Motor neuron (in vitro differentiated cells): Measurements from ENCODE around the gene MAD1L1. TPM values are rescaled to one million over a fixed set of nuclear protein-coding genes. Genes with fewer than 3 reads are reported as not detected.
A peak's percentile ranks its signal among the peaks of the same experiment; 100 is the strongest.

ENCODE experiments used
- ATAC-seq, 8 experiments: fragments of 200-7000 bp; cut with Tn5 transposase; replicated peaks in 6 of 8; 2 replicates each; pipeline ENCODE4 v1.8.0; 2021; ENCODE audit warnings: mild to moderate bottlenecking in 8 of 8, moderate library complexity in 8 of 8
- H3K27ac ChIP-seq, 2 donors: fragments of 250-450 bp; sonication (Bioruptor Pico); 2 replicates each; pipeline ENCODE4 v1.9.0; 2021; ENCODE audit warnings: antibody characterized with exemption in 2 of 2, mild to moderate bottlenecking in 2 of 2, moderate library complexity in 1 of 2
- H3K4me1 ChIP-seq, 2 donors: fragments of 250-450 bp; sonication (Bioruptor Pico); replicated peaks in 1 of 2; 2 replicates each; pipeline ENCODE4 v1.6.1; 2021; ENCODE audit warnings: antibody characterized with exemption in 2 of 2, mild to moderate bottlenecking in 2 of 2, moderate library complexity in 1 of 2
- H3K4me3 ChIP-seq, 5 donors: fragments of 250-450 bp; sonication (Bioruptor Pico); 2 replicates each; pipeline ENCODE4 v1.9.0; 2021; ENCODE audit warnings: antibody characterized with exemption in 5 of 5, mild to moderate bottlenecking in 5 of 5, moderate library complexity in 4 of 5
- WGBS, 10 experiments: fragments of 450-650 bp; shearing (Covaris generic); methylation state at CpG; one replicate each; pipeline ENCODE4 v1.0.0; 2022; 5-methylcytosine and 5-hydroxymethylcytosine counted together
- in situ Hi-C, 9 experiments: fragments of 400-800 bp; cut with MboI; loops; one replicate each; pipeline ENCODE4 v1.15.0; 2021; ENCODE audit warnings: low sequenced_read_pairs in 9 of 9, low pct_unique_long_range_greater_than_20kb in 2 of 9; ENCODE audit not compliant: unreplicated experiment in 9 of 9
- total RNA-seq, 8 experiments: library from RNA; unstranded; fragments of 300-600 nt; gene quantifications; 2 replicates each; pipeline versions ENCODE4 v1.2.3 to v1.2.4, GENCODE V29; 2022

Gene MAD1L1
- total RNA-seq, 8 experiments from 2014 or later = 24.0 to 68.8 (median 32.4) TPM

- Histone ChIP-seq H3K27ac (no peak overlapping the region), H3K4me3 (no peak overlapping the region), H3K4me1 (peaks cover 24 to 32% of the 10 kb centered on the region in 2 donors)
- in situ Hi-C loops = no loop called here
- WGBS, 10 experiments = 80 to 100% (median 98%) methylated on average over 1 to 10 of the region's 18 CpGs; no CpG with 5 or more reads in 4 of the 10 experiments
- ATAC-seq = no peak
Measured at GRCh38 chr7:2084331-2084730, 148.4 kb downstream of the MAD1L1 start.

- 80 to 100% (median 100%) methylated on average over 1 to 5 of the region's 17 CpGs; no CpG with 5 or more reads in 4 of the 10 experiments for WGBS, 10 experiments
- peaks cover 29 to 37% of the 10 kb centered on the region in 2 donors for H3K4me1 ChIP-seq
- no peak for ATAC-seq
- H3K4me3 ChIP-seq = no peak overlapping the region
- H3K27ac ChIP-seq = no peak overlapping the region
- in situ Hi-C loops = no loop called here
Measured at GRCh38 chr7:2083362-2083761, 149.4 kb downstream of the MAD1L1 start.

GRCh38 chr7:2082139-2082998, 150.4 kb downstream of the MAD1L1 start:
- Histone ChIP-seq H3K27ac (no peak overlapping the region), H3K4me1 (peaks cover 32 to 44% of the 10 kb centered on the region in 2 donors), H3K4me3 (no peak overlapping the region)
- WGBS, 10 experiments = 46 to 100% (median 71%) methylated on average over 1 to 11 of the region's 31 CpGs; no CpG with 5 or more reads in 6 of the 10 experiments
- ATAC-seq = peak in 7 of 8 experiments; percentile 78 to 95 (median 82)
- in situ Hi-C loops = no loop called here

- WGBS, 10 experiments = 77 to 100% (median 93%) methylated on average over 1 to 21 of the region's 24 CpGs; no CpG with 5 or more reads in 6 of the 10 experiments
- Histone ChIP-seq H3K4me1 (peaks cover 32 to 44% of the 10 kb centered on the region in 2 donors), H3K4me3 (no peak overlapping the region), H3K27ac (no peak overlapping the region)
- no peak for ATAC-seq
- in situ Hi-C loops = no loop called here
Measured at GRCh38 chr7:2081526-2082135, 151.1 kb downstream of the MAD1L1 start.

GRCh38 chr7:2080477-2080876, 152.3 kb downstream of the MAD1L1 start:
- Histone ChIP-seq H3K27ac (peak overlapping the region in 1 of 2 donors; percentile 49), H3K4me1 (peaks cover 32 to 44% of the 10 kb centered on the region in 2 donors), H3K4me3 (no peak overlapping the region)
- in situ Hi-C loops = no loop called here
- WGBS, 10 experiments = 30 to 90% methylated on average over 2 to 4 of the region's 14 CpGs; no CpG with 5 or more reads in 8 of the 10 experiments
- no peak for ATAC-seq

GRCh38 chr7:2080060-2080387, 152.7 kb downstream of the MAD1L1 start:
- Histone ChIP-seq H3K4me1 (peaks cover 32 to 44% of the 10 kb centered on the region in 2 donors), H3K4me3 (no peak overlapping the region), H3K27ac (peak overlapping the region in 1 of 2 donors; percentile 15)
- in situ Hi-C loops = no loop called here
- peak in 1 of 8 experiments; percentile 10 for ATAC-seq
- 20 to 70% (median 56%) methylated on average over 1 to 2 of the region's 6 CpGs; no CpG with 5 or more reads in 7 of the 10 experiments for WGBS, 10 experiments

GRCh38 chr7:2079332-2080059, 153.2 kb downstream of the MAD1L1 start:
- peak in 7 of 8 experiments; percentile 20 to 80 (median 41) for ATAC-seq
- H3K4me3 ChIP-seq = no peak overlapping the region
- WGBS, 10 experiments = 20 to 100% (median 55%) methylated on average over 1 to 22 of the region's 22 CpGs
- peaks cover 32 to 44% of the 10 kb centered on the region in 2 donors for H3K4me1 ChIP-seq
- in situ Hi-C loops = no loop called here
- peak overlapping the region; percentile 15 for H3K27ac ChIP-seq

- no peak for ATAC-seq
- Histone ChIP-seq H3K27ac (peak overlapping the region in 1 of 2 donors; percentile 15), H3K4me3 (no peak overlapping the region), H3K4me1 (peaks cover 32 to 44% of the 10 kb centered on the region in 2 donors)
- in situ Hi-C loops = no loop called here
- 80 to 100% (median 86%) methylated on average over 1 to 4 of the region's 15 CpGs; no CpG with 5 or more reads in 7 of the 10 experiments for WGBS, 10 experiments
Measured at GRCh38 chr7:2078899-2079298, 153.8 kb downstream of the MAD1L1 start.

- no peak for ATAC-seq
- Histone ChIP-seq H3K27ac (no peak overlapping the region), H3K4me3 (no peak overlapping the region), H3K4me1 (peaks cover 20 to 31% of the 10 kb centered on the region in 2 donors)
- in situ Hi-C loops = no loop called here
- WGBS, 10 experiments = 94 to 100% (median 98%) methylated on average over 2 to 10 of the region's 27 CpGs; no CpG with 5 or more reads in 6 of the 10 experiments
Measured at GRCh38 chr7:2076649-2077064, 156.1 kb downstream of the MAD1L1 start.

- H3K27ac ChIP-seq = no peak overlapping the region
- peaks cover 17 to 36% of the 10 kb centered on the region in 2 donors for H3K4me1 ChIP-seq
- ATAC-seq = peak in 3 of 8 experiments; percentile 5 to 32 (median 14)
- 74 to 100% (median 81%) methylated on average over 1 to 6 of the region's 17 CpGs; no CpG with 5 or more reads in 6 of the 10 experiments for WGBS, 10 experiments
- H3K4me3 ChIP-seq = no peak overlapping the region
- in situ Hi-C loops = no loop called here
Measured at GRCh38 chr7:2075811-2076210, 156.9 kb downstream of the MAD1L1 start.

- in situ Hi-C loops = no loop called here
- Histone ChIP-seq H3K4me1 (peaks cover 15 to 37% of the 10 kb centered on the region in 2 donors), H3K4me3 (no peak overlapping the region), H3K27ac (no peak overlapping the region)
- WGBS, 10 experiments = 95 to 100% methylated on average over 3 to 4 of the region's 17 CpGs; no CpG with 5 or more reads in 8 of the 10 experiments
- no peak for ATAC-seq
Measured at GRCh38 chr7:2074691-2075090, 158.1 kb downstream of the MAD1L1 start.

- no peak for ATAC-seq
- Histone ChIP-seq H3K27ac (no peak overlapping the region), H3K4me1 (peaks cover 15 to 35% of the 10 kb centered on the region in 2 donors), H3K4me3 (no peak overlapping the region)
- in situ Hi-C loops = no loop called here
- WGBS, 10 experiments = 40 to 90% methylated on average over 2 of the region's 13 CpGs; no CpG with 5 or more reads in 8 of the 10 experiments
Measured at GRCh38 chr7:2072798-2073197, 159.9 kb downstream of the MAD1L1 start.
